IMR-90 (cell line): ENCODE results near the gene APOA4. TPM values are rescaled to one million over a fixed set of nuclear protein-coding genes. Genes with fewer than 3 reads are reported as not detected.
A peak's percentile ranks its signal among the peaks of the same experiment; 100 is the strongest.

Experiments used
- ATAC-seq: fragments of 200-7000 bp; cut with Tn5 transposase; 2 replicates; pipeline ENCODE4 v1.9.1; 2020; ENCODE audit warnings: low read depth, mild to moderate bottlenecking, moderate library complexity
- BruUV-seq: library from RNA; stranded (reverse); fragments of 400-500 nt; replicated peaks from 2 replicates; lab custom pipeline; 2021; lab: Mats Ljungman, UMichigan
- CTCF ChIA-PET: fragments of 300-600 bp; formaldehyde crosslinking; extraction: SDS; loops from one replicate; lab custom pipeline; 2021; ENCODE audit warnings: antibody characterized with exemption; lab: Yijun Ruan, JAX
- POLR2A ChIA-PET: fragments of 300-600 bp; sonication (Branson Sonifier 250); formaldehyde crosslinking; loops from one replicate; lab custom pipeline; 2022; ENCODE audit warnings: antibody characterized with exemption; ENCODE audit not compliant: unreplicated experiment; lab: Charles Lee
- DNase-seq: peaks from one replicate; pipeline ENCODE4 v3.0.0; 2013
- H2AFZ ChIP-seq: replicated peaks from 2 replicates; pipeline ENCODE3; 2013; ENCODE audit warnings: low read length, mild to moderate bottlenecking; ENCODE audit not compliant: poor library complexity
- H2AK5ac ChIP-seq: 2 replicates; pipeline ENCODE4 v1.6.1; 2013; ENCODE audit warnings: low read depth, low read length, inconsistent platforms
- H2AK9ac ChIP-seq: replicated peaks from 2 replicates; pipeline ENCODE3; 2013; ENCODE audit warnings: mild to moderate bottlenecking, low read depth, low read length, moderate library complexity; ENCODE audit not compliant: poor library complexity
- H2BK120ac ChIP-seq: 2 replicates; pipeline ENCODE4 v1.6.1; 2013; ENCODE audit warnings: low read depth, low read length, inconsistent platforms
- H2BK15ac ChIP-seq: 3 replicates; pipeline ENCODE4 v1.6.1; 2013; ENCODE audit warnings: low read depth, low read length, inconsistent platforms
- H2BK20ac ChIP-seq: 2 replicates; pipeline ENCODE4 v1.6.1; 2013; ENCODE audit warnings: low read depth, mild to moderate bottlenecking, inconsistent platforms, low read length, moderate library complexity
- H2BK5ac ChIP-seq: 2 replicates; pipeline ENCODE4 v1.6.1; 2013; ENCODE audit warnings: mild to moderate bottlenecking, low read depth, low read length, inconsistent platforms; ENCODE audit not compliant: poor library complexity, severe bottlenecking
- H3K14ac ChIP-seq: replicated peaks from 2 replicates; pipeline ENCODE4 v1.6.1; 2013; ENCODE audit warnings: low read depth, low read length, inconsistent platforms
- H3K18ac ChIP-seq: 2 replicates; pipeline ENCODE4 v1.6.1; 2013; ENCODE audit warnings: low read depth, low read length, control low read depth
- H3K23ac ChIP-seq: 2 replicates; pipeline ENCODE4 v1.6.1; 2013; ENCODE audit warnings: low read depth, low read length, inconsistent platforms
- H3K27ac ChIP-seq: 2 replicates; pipeline ENCODE4 v1.5.1; 2013; ENCODE audit warnings: mild to moderate bottlenecking, control low read depth, low read length; ENCODE audit not compliant: insufficient read depth
- H3K27me3 ChIP-seq: 2 replicates; pipeline ENCODE4 v1.6.1; 2013; ENCODE audit warnings: low read length; ENCODE audit not compliant: control insufficient read depth, insufficient read depth
- H3K36me3 ChIP-seq: 2 replicates; pipeline ENCODE4 v1.6.1; 2013; ENCODE audit warnings: low read length, mixed read lengths; ENCODE audit not compliant: control insufficient read depth, insufficient read depth
- H3K4ac ChIP-seq: 2 replicates; pipeline ENCODE4 v1.6.1; 2013; ENCODE audit warnings: low read depth, low read length, inconsistent platforms
- H3K4me1 ChIP-seq: 2 replicates; pipeline ENCODE4 v1.6.1; 2013; ENCODE audit warnings: low read length, mixed read lengths; ENCODE audit not compliant: control insufficient read depth, insufficient read depth
- H3K4me2 ChIP-seq: 2 replicates; pipeline ENCODE4 v1.6.1; 2013; ENCODE audit warnings: low read depth, mild to moderate bottlenecking, control low read depth, low read length, moderate library complexity
- H3K4me3 ChIP-seq: 2 replicates; pipeline ENCODE4 v1.5.1; 2013; ENCODE audit warnings: low read depth, mild to moderate bottlenecking, control low read depth, low read length, moderate library complexity; ENCODE audit not compliant: insufficient read depth
- H3K56ac ChIP-seq: 2 replicates; pipeline ENCODE4 v1.6.1; 2013; ENCODE audit warnings: low read length, inconsistent platforms; ENCODE audit not compliant: insufficient read depth; ENCODE audit errors: extremely low read depth
- H3K79me1 ChIP-seq, 2 experiments: 2 replicates each; pipeline ENCODE4 v1.6.1; 2013; ENCODE audit warnings: low read length in 2 of 2, inconsistent platforms in 1 of 2, low read depth in 1 of 2
- H3K9ac ChIP-seq: 2 replicates; pipeline ENCODE4 v1.6.1; 2013; ENCODE audit warnings: low read depth, low read length, control low read depth
- H3K9me1 ChIP-seq: 2 replicates; pipeline ENCODE4 v1.6.1; 2013; ENCODE audit warnings: low read length, inconsistent platforms; ENCODE audit not compliant: insufficient read depth
- H3K9me3 ChIP-seq: 2 replicates; pipeline ENCODE4 v1.6.1; 2013; ENCODE audit warnings: low read length; ENCODE audit not compliant: control insufficient read depth, insufficient read depth
- H4K20me1 ChIP-seq: 2 replicates; pipeline ENCODE4 v1.6.1; 2013; ENCODE audit warnings: low read length, inconsistent platforms; ENCODE audit not compliant: insufficient read depth
- H4K5ac ChIP-seq: 2 replicates; pipeline ENCODE4 v1.6.1; 2013; ENCODE audit warnings: mild to moderate bottlenecking, low read depth, low read length, control low read depth
- H4K8ac ChIP-seq, 2 experiments: 2 replicates each; pipeline ENCODE4 v1.6.1; 2013; ENCODE audit warnings: low read depth in 2 of 2, low read length in 2 of 2, control low read depth in 1 of 2, inconsistent platforms in 1 of 2
- H4K91ac ChIP-seq: 2 replicates; pipeline ENCODE4 v1.6.1; 2013; ENCODE audit warnings: low read depth, low read length, inconsistent platforms; ENCODE audit not compliant: insufficient read depth
- BHLHE40 ChIP-seq: fragments of 150-350 bp; IDR thresholded peaks from 2 replicates; pipeline ENCODE4 v1.6.1; 2016; ENCODE audit warnings: mild to moderate bottlenecking, low read depth, low read length
- FOS ChIP-seq: fragments of 150-350 bp; IDR thresholded peaks from 2 replicates; pipeline ENCODE4 v1.6.1; 2016; ENCODE audit warnings: low read depth, low read length
- MAFK ChIP-seq: IDR thresholded peaks from 2 replicates; pipeline ENCODE4 v1.6.1; 2012; ENCODE audit warnings: low read depth, low read length, improper control_type of control experiment
- MAZ ChIP-seq: IDR thresholded peaks from 2 replicates; pipeline ENCODE4 v1.6.1; 2012; ENCODE audit warnings: low read depth, mild to moderate bottlenecking, low read length, improper control_type of control experiment, moderate library complexity, borderline replicate concordance
- SMC3 ChIP-seq: fragments of 150-350 bp; IDR thresholded peaks from 2 replicates; pipeline ENCODE4 v1.6.1; 2016; ENCODE audit warnings: low read depth, mild to moderate bottlenecking, antibody characterized with exemption, low read length, moderate library complexity
- USF2 ChIP-seq: fragments of 150-350 bp; IDR thresholded peaks from 2 replicates; pipeline ENCODE4 v1.6.1; 2017; ENCODE audit warnings: mild to moderate bottlenecking, antibody characterized with exemption, low read length, low read depth
- WGBS, 2 experiments: methylation state at CpG; one replicate each; pipeline versions ENCODE4 v1.1.5 to v1.1.7; 2013; ENCODE audit warnings: missing lambda C conversion rate in 2 of 2; ENCODE audit not compliant: insufficient read length in 1 of 2; ENCODE audit errors: extremely low coverage in 2 of 2; 5-methylcytosine and 5-hydroxymethylcytosine counted together
- dilution Hi-C: fragments of 300-500 bp; cut with HindIII; formaldehyde crosslinking; loops from one replicate; pipeline ENCODE4 v1.14.3; 2018; ENCODE audit warnings: low sequenced_read_pairs; ENCODE audit not compliant: unreplicated experiment
- in situ Hi-C: fragments of 300-500 bp; cut with MboI; formaldehyde crosslinking; loops from 3 replicates; pipeline ENCODE4 v1.14.3; 2019; ENCODE audit warnings: low sequenced_read_pairs, inconsistent platforms, mixed read lengths
- intact Hi-C: fragments of 100-400 bp; cut with micrococcal nuclease; formaldehyde crosslinking; loops from 2 replicates; pipeline ENCODE4 v1.10.0; 2022
- polyA plus RNA-seq, 3 experiments: library from polyadenylated mRNA; depleted of rRNA; stranded (reverse); fragments of >200 nt; gene quantifications; 2 replicates each; pipeline ENCODE4 v1.2.3, GENCODE V29; 2012; ENCODE audit warnings: low replicate concordance in 1 of 3
- total RNA-seq: library from RNA; depleted of rRNA; stranded (reverse); fragments of >200 nt; gene quantifications from 2 replicates; pipeline ENCODE4 v1.2.3, GENCODE V29; 2012

Gene APOA4
- total and polyA plus RNA-seq, 2 of the 4 experiments (the other 2 are of a cell fraction) = not detected

- Histone ChIP-seq H3K27me3 (no peaks in the 10 kb centered on the region), H3K56ac (no peak overlapping the region), H2BK15ac (peak overlapping the region; percentile 53; the same call in 2 of the 3 replicates), H2BK20ac (peak overlapping the region; percentile 18; the same call in 1 of the 2 replicates), H3K4me3 (no peak overlapping the region), H3K14ac (peak overlapping the region; percentile 62), H3K18ac (no peak overlapping the region; the same call in 1 of the 2 replicates), H3K36me3 (peaks cover 17% of the 10 kb centered on the region), H3K23ac (peak overlapping the region; percentile 9; the same call in 1 of the 2 replicates), H3K9me1 (peaks cover 23% of the 10 kb centered on the region), H3K9me3 (no peaks in the 10 kb centered on the region), H2AK5ac (peak overlapping the region; percentile 66; the same call in 1 of the 2 replicates), H4K8ac (peak overlapping the region in 1 of 2 experiments; percentile 16; a peak in 1 of 4 replicates), H3K9ac (no peak overlapping the region), H2AK9ac (no peak overlapping the region), H4K5ac (no peak overlapping the region), H3K27ac (peak overlapping the region; percentile 41), H3K4me1 (peaks cover 23% of the 10 kb centered on the region), H2BK120ac (peak overlapping the region; percentile 61), H4K20me1 (peaks cover 17% of the 10 kb centered on the region), H2AFZ (no peak overlapping the region), H4K91ac (no peak overlapping the region), H3K79me1 (peaks cover 6 to 30% of the 10 kb centered on the region in 2 experiments; a peak in 3 of 4 replicates), H3K4me2 (peak overlapping the region; percentile 48), H3K4ac (peak overlapping the region; percentile 44), H2BK5ac (peak overlapping the region; percentile 59)
- 0% methylated on average over 1 of the region's 6 CpGs; no CpG with 5 or more reads in 1 of the 2 experiments for WGBS, 2 experiments
- peak; percentile 96 for DNase-seq
- dilution Hi-C loops (no loop called here), intact Hi-C loops (loop anchor here (10.0 kb wide), 1 partner anchor 371 kb away; no protein-coding TSS in a partner anchor), in situ Hi-C loops (no loop called here)
- no TSS peak for BruUV-seq
- ChIA-PET CTCF (interaction anchor here (1.0 to 1.4 kb wide), 3 partner anchors 17 to 63 kb away, joined by 4 read pairs; partner anchors contain the start of gene APOA5), POLR2A (interaction anchor here (0.5 kb wide), 1 partner anchor 290 kb away, joined by 3 read pairs; the partner anchor contains the start of gene PAFAH1B2)
- ATAC-seq = peak; percentile 87
- peak; percentile 81 for TF ChIP-seq BHLHE40
- no peak for TF ChIP-seq SMC3
- TF ChIP-seq MAFK = peak; percentile 91
- no peak for TF ChIP-seq MAZ
- 0 out of 2 replicates have a peak, but pooled peaks have one; percentile 42 for TF ChIP-seq FOS
- TF ChIP-seq USF2 = 0 out of 2 replicates have a peak, but pooled peaks have one; percentile 8
These were observed 30.5 kb upstream of the APOA4 start for GRCh38 chr11:116853461-116854073.
